GM12891 (cell line): ENCODE data around the gene FFAR4.

ENCODE experiments used
- PAX5 ChIP-seq: IDR thresholded peaks from 2 replicates; pipeline ENCODE4 v1.6.1; 2011; ENCODE audit warnings: low read length, moderate library complexity, mild to moderate bottlenecking; ENCODE audit not compliant: insufficient read depth, severe bottlenecking
- POLR2A ChIP-seq: IDR thresholded peaks from 2 replicates; pipeline ENCODE4 v1.6.1; 2011; ENCODE audit warnings: low read depth, low read length, control low read depth
- POLR2AphosphoS5 ChIP-seq: IDR thresholded peaks from 2 replicates; pipeline ENCODE4 v1.6.1; 2011; ENCODE audit warnings: low read depth, low read length, control low read depth
- POU2F2 ChIP-seq: IDR thresholded peaks from 2 replicates; pipeline ENCODE4 v1.6.1; 2011; ENCODE audit warnings: low read depth, mild to moderate bottlenecking, control low read depth, low read length, moderate library complexity
- SPI1 ChIP-seq: IDR thresholded peaks from 2 replicates; pipeline ENCODE4 v1.6.1; 2011; ENCODE audit warnings: low read depth, low read length, control low read depth
- TAF1 ChIP-seq: IDR thresholded peaks from 2 replicates; pipeline ENCODE4 v1.6.1; 2011; ENCODE audit warnings: low read depth, low read length, control low read depth

DNA sequence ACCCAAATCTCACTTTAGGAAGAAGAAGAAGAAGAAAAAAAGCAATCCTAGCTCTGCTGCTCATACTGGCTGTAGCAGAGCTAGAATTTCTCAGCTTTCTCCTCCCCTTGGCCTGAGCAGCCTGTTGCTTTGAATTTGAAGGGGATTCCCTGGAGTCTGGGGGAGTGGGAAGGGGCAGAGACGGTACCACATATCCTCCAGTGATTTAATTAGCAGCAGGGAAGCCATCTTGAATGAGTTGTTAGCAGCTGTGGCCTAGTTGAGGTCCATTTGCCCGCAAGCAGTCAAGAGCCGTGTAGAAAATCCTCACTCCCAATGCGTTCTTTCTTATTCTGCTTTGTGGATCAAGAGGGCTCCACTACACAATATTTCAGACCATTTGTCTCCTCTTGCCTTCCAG lies 62.4 kb downstream of the FFAR4 start:
- no peak for TF ChIP-seq POLR2AphosphoS5
- no peak for TF ChIP-seq POLR2A
- TF ChIP-seq TAF1: no peak
- no peak for TF ChIP-seq SPI1
- no peak for TF ChIP-seq POU2F2
- TF ChIP-seq PAX5: no peak
